Vagina (tissue), 2 donors: ENCODE measurements around the gene SFMBT2.

Experiments used
- CTCF ChIP-seq, 3 experiments: fragments of 450-650 bp in 2 of 3; fragments of 200-600 bp in 1 of 3; sonication (generic) in 1 of 3; IDR thresholded peaks; one replicate each; pipeline ENCODE4 v1.5.1; 2017 to 2019; ENCODE audit warnings: antibody characterized with exemption in 3 of 3, mild to moderate bottlenecking in 2 of 3, moderate library complexity in 2 of 3
- POLR2A ChIP-seq, 2 donors: fragments of 450-650 bp; IDR thresholded peaks; one replicate each; pipeline ENCODE4 v1.6.1; 2017; ENCODE audit warnings: antibody characterized with exemption in 2 of 2, mild to moderate bottlenecking in 2 of 2, moderate library complexity in 2 of 2

GRCh38 chr10:7380704-7381241, 30.1 kb downstream of the SFMBT2 start:
- TF ChIP-seq CTCF (IDR thresholded peaks at IDR 0.05) (no peak), POLR2A (IDR thresholded peaks at IDR 0.05) (no peak)
